Colonic mucosa (tissue), 4 donors: ENCODE data around the gene ADGRV1. TPM values are rescaled to one million over a fixed set of nuclear protein-coding genes. Genes with fewer than 3 reads are reported as not detected.
"Not testable (repeated sequence)": the region's sequence is repeated elsewhere in the genome, so short reads cannot be mapped to it uniquely, and the experiment has no call there.

ENCODE experiments used
- DNase-seq: peaks from one replicate; pipeline ENCODE4 v3.0.0-alpha.2; 2020
- H3K27ac ChIP-seq: fragments of 200-600 bp; one replicate; pipeline ENCODE4 v1.8.0; 2021
- H3K27me3 ChIP-seq: fragments of 200-600 bp; one replicate; pipeline ENCODE4 v1.8.0; 2021
- H3K36me3 ChIP-seq: fragments of 200-600 bp; one replicate; pipeline ENCODE4 v1.8.0; 2021
- H3K4me1 ChIP-seq: fragments of 200-600 bp; one replicate; pipeline ENCODE4 v1.8.0; 2021; ENCODE audit warnings: mild to moderate bottlenecking
- H3K4me3 ChIP-seq: fragments of 200-600 bp; one replicate; pipeline ENCODE4 v1.8.0; 2021
- H3K9ac ChIP-seq, 2 donors: one replicate each; pipeline ENCODE4 v1.7.0; 2013; ENCODE audit warnings: control low read depth in 2 of 2, low read depth in 2 of 2, low read length in 2 of 2
- H3K9me3 ChIP-seq: fragments of 200-600 bp; one replicate; pipeline ENCODE4 v1.8.0; 2021
- intact Hi-C: fragments of 100-400 bp; cut with DNase I; formaldehyde crosslinking; loops from one replicate; pipeline ENCODE4 v1.14.1; 2022
- total RNA-seq, 2 donors: library from RNA; stranded (reverse); fragmentation: NEBNext Ultra II Directional in 1 of 2; extraction: Animal tissue kit (Norgen Biotek cat#: 25700) in 1 of 2; gene quantifications; one replicate each; pipeline ENCODE4 v1.2.1, GENCODE V29; 2021
- TF ChIP-seq, protein P1 (sequence below): fragments of 200-600 bp; IDR thresholded peaks from one replicate; pipeline ENCODE4 v1.8.0; 2022; ENCODE audit warnings: antibody characterized with exemption, mild to moderate bottlenecking
- donor health status: healthy.
- donor health status: DM: no; HTN: no; CAD: no.
- donor health status: DM: no; HTN: no; CAD: no.

The ADGRV1 gene
- total RNA-seq, 2 donors from 2014 or later = 5.1 to 12.9 TPM

DNA sequence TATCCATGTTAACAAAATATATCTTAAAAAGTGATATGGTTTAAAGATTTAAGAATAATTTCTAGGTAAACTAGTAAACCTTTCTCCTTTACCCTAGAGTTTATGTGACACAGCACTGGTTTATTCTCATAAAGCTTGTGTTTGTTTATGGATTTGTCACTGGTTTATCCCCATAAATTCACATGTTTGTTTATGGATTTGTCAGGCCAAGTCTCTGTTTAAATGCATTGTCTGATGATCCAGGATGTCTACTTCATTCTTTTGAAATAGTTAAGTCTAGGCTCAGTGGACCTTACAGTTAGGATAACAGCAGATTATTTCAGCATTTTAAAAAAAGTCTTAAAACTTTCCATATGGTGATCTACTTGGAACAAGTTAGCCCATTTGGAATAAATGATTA lies 490.5 kb downstream of the ADGRV1 start:
- Histone ChIP-seq H3K36me3 (no peaks in the 10 kb centered on the region), H3K9ac (no peak overlapping the region), H3K27me3 (no peaks in the 10 kb centered on the region), H3K9me3 (no peaks in the 10 kb centered on the region), H3K27ac (no peak overlapping the region), H3K4me1 (peaks cover 4% of the 10 kb centered on the region), H3K4me3 (no peak overlapping the region)
- intact Hi-C loops = no loop called here
- TF ChIP-seq, protein P1, sequence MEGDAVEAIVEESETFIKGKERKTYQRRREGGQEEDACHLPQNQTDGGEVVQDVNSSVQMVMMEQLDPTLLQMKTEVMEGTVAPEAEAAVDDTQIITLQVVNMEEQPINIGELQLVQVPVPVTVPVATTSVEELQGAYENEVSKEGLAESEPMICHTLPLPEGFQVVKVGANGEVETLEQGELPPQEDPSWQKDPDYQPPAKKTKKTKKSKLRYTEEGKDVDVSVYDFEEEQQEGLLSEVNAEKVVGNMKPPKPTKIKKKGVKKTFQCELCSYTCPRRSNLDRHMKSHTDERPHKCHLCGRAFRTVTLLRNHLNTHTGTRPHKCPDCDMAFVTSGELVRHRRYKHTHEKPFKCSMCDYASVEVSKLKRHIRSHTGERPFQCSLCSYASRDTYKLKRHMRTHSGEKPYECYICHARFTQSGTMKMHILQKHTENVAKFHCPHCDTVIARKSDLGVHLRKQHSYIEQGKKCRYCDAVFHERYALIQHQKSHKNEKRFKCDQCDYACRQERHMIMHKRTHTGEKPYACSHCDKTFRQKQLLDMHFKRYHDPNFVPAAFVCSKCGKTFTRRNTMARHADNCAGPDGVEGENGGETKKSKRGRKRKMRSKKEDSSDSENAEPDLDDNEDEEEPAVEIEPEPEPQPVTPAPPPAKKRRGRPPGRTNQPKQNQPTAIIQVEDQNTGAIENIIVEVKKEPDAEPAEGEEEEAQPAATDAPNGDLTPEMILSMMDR = no peak
- DNase-seq = no peak

DNA sequence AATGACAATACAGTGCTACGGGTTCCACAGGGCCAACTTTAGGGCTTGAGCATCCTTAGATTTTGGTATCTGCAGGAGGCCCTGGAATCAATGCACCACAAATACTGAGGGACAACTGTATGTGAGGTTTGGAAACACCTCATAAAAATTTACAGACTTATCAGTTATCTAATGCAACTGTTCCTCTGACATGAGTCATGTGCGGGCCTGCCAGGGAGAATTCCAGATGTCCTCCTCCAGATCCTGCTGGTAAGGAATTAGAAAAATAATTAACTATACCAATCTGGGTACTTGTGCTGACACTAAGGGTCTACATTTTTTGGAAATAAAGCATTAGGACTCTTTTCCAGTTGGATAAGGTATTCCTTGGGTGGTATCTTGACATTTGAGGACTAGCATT lies 491.2 kb downstream of the ADGRV1 start:
- no peaks in the 10 kb centered on the region for H3K9me3 ChIP-seq
- TF ChIP-seq, protein P1 = no peak
- no peak overlapping the region for H3K4me3 ChIP-seq
- intact Hi-C loops = no loop called here
- no peak for DNase-seq
- H3K27me3 ChIP-seq = no peaks in the 10 kb centered on the region
- H3K36me3 ChIP-seq = no peaks in the 10 kb centered on the region
- no peak overlapping the region for H3K9ac ChIP-seq
- H3K27ac ChIP-seq = no peak overlapping the region
- peaks cover 4% of the 10 kb centered on the region for H3K4me1 ChIP-seq

DNA sequence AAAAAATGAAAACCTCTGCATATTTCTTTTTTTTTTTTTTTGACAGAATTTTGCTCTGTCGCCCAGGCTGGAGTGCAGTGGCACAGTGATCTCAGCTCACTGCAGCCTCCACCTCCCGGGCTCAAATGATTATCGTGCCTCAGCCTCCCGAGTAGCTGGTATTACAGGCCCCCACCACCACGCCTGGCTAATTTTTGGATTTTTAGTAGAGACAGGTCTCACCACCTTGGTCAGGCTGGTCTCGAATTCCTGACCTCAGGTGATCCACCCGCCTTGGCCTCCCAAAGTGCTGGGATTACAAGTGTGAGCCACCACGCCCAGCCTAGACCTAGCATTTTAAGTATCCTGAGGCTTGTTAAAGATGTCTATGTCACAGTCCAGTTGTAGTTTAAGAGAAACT lies 493.8 kb downstream of the ADGRV1 start:
- H3K36me3 ChIP-seq, H3K27ac ChIP-seq, H3K9ac ChIP-seq, H3K4me3 ChIP-seq, H3K9me3 ChIP-seq, H3K27me3 ChIP-seq, intact Hi-C loops, DNase-seq, H3K4me1 ChIP-seq: not testable (repeated sequence)

DNA sequence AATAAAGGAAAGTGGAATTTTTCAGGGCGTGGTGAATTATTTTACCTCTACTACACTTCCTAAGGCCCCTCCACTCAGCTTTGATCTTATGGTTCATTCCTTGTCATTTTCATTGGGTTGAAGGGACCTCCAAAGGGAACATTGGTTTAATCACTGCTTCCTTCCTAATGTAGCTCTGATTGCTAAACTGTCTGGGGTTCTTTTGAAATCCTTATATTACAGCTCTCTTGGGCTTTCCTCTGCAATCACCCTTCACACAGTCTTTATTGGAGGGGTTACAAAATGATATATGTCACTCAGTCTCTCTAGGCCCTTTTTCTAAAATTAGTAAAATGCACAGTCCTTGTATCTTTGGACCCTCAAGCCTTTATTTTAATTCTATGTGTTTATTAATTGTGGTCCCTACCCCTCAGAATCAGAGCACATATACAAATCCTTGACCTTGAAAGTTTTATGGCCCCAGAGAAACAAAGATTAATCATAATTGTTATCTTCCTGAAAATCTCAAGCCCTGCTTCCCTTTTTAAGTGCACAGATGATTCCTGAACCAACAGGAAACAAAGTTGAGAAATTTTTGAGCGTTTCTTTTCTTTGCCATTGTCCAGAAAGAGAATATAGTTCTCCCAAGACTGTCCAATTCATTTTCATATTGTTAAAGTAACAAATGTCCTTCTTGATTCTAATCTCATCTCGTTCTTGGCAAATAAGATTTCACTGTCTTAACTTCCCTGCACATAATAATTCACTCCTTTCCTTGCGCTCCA lies 494.6 kb downstream of the ADGRV1 start:
- intact Hi-C loops = no loop called here
- H3K4me3 ChIP-seq = no peak overlapping the region
- no peak for DNase-seq
- no peak overlapping the region for H3K9ac ChIP-seq
- TF ChIP-seq, protein P1 = no peak
- no peaks in the 10 kb centered on the region for H3K27me3 ChIP-seq
- H3K4me1 ChIP-seq = peaks cover 7% of the 10 kb centered on the region
- no peak overlapping the region for H3K27ac ChIP-seq
- H3K9me3 ChIP-seq = no peaks in the 10 kb centered on the region
- H3K36me3 ChIP-seq = no peaks in the 10 kb centered on the region

DNA sequence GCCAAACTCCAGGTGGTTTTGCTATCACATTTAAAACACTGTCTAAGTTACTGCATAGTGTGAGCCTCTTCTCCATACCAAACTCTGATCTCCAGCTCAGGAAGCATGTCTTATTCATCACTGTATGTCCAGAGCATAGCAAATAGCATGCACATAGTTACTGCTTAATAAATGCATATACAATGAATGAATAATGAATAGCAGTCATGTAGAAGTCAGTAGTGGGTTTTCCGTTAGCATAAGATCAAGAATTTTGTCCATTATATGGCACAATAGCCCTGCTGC lies 495.1 kb downstream of the ADGRV1 start:
- no peaks in the 10 kb centered on the region for H3K9me3 ChIP-seq
- H3K4me1 ChIP-seq = peaks cover 9% of the 10 kb centered on the region
- intact Hi-C loops = no loop called here
- no peaks in the 10 kb centered on the region for H3K36me3 ChIP-seq
- TF ChIP-seq, protein P1 = no peak
- H3K27ac ChIP-seq = no peak overlapping the region
- no peak overlapping the region for H3K9ac ChIP-seq
- no peak for DNase-seq
- no peaks in the 10 kb centered on the region for H3K27me3 ChIP-seq
- H3K4me3 ChIP-seq = no peak overlapping the region

DNA sequence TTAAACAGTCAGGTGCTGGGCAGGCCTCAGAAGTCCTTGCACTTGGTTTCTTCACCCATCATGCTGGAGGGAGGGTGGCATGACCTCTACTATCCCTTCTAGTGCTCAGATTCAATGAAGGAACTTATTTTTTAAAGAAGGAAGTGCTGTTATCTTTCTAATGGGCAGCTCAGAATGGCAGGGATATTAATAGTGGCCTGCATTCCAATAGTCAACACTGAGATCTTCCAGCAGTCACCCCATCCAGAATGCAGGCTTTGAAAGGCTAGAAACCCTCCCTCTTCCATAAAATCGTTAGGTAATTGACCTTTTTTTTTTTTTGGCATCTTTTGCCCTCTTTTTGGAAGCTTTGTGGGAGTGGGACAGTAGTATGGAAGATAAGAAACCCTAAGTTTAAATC lies 499.6 kb downstream of the ADGRV1 start:
- no peak for DNase-seq
- intact Hi-C loops = no loop called here
- Histone ChIP-seq H3K4me1 (peaks cover 11% of the 10 kb centered on the region), H3K27me3 (no peaks in the 10 kb centered on the region), H3K9me3 (no peaks in the 10 kb centered on the region), H3K4me3 (no peak overlapping the region), H3K27ac (peak overlapping the region; percentile 61), H3K36me3 (no peaks in the 10 kb centered on the region), H3K9ac (no peak overlapping the region)
- TF ChIP-seq, protein P1 = no peak
